Measurements from ENCODE around the gene ARL8A.

Gene ARL8A

GRCh38 chr1:202107321-202107761, 37.2 kb downstream of the ARL8A start:
- no peaks in the 10 kb centered on the region for H3K27me3 ChIP-seq (ENCODE audit: control insufficient read depth, insufficient read depth, low read length)
- peak overlapping the region; percentile 45 for H3K27ac ChIP-seq (ENCODE audit: low read depth, low read length)
- no peak overlapping the region for H3K9ac ChIP-seq (ENCODE audit: low read length)
- no peaks in the 10 kb centered on the region for H3K36me3 ChIP-seq (ENCODE audit: control insufficient read depth, insufficient read depth, low read length)
- no peaks in the 10 kb centered on the region for H3K4me1 ChIP-seq (ENCODE audit: control insufficient read depth, insufficient read depth, low read length)
- no peak overlapping the region for H3K4me3 ChIP-seq (ENCODE audit: low read length)

GRCh38 chr1:202106340-202107254, 37.9 kb downstream of the ARL8A start:
- H3K27ac ChIP-seq (ENCODE audit: low read depth, low read length), result peak overlapping the region; percentile 45
- H3K4me3 ChIP-seq (ENCODE audit: low read length), result no peak overlapping the region
- H3K27me3 ChIP-seq (ENCODE audit: control insufficient read depth, insufficient read depth, low read length), result no peaks in the 10 kb centered on the region
- H3K4me1 ChIP-seq (ENCODE audit: control insufficient read depth, insufficient read depth, low read length), result no peaks in the 10 kb centered on the region
- no peak overlapping the region for H3K9ac ChIP-seq (ENCODE audit: low read length)
- no peaks in the 10 kb centered on the region for H3K36me3 ChIP-seq (ENCODE audit: control insufficient read depth, insufficient read depth, low read length)

- no peaks in the 10 kb centered on the region for H3K27me3 ChIP-seq (ENCODE audit: control insufficient read depth, insufficient read depth, low read length)
- H3K4me3 ChIP-seq (ENCODE audit: low read length), result no peak overlapping the region
- H3K4me1 ChIP-seq (ENCODE audit: control insufficient read depth, insufficient read depth, low read length), result no peaks in the 10 kb centered on the region
- H3K27ac ChIP-seq (ENCODE audit: low read depth, low read length), result no peak overlapping the region
- H3K36me3 ChIP-seq (ENCODE audit: control insufficient read depth, insufficient read depth, low read length), result no peaks in the 10 kb centered on the region
- no peak overlapping the region for H3K9ac ChIP-seq (ENCODE audit: low read length)
These were observed 38.8 kb downstream of the ARL8A start for GRCh38 chr1:202105571-202106339.

- Histone ChIP-seq H3K36me3 (ENCODE audit: control insufficient read depth, insufficient read depth, low read length) (no peaks in the 10 kb centered on the region), H3K4me3 (ENCODE audit: low read length) (no peak overlapping the region), H3K27me3 (ENCODE audit: control insufficient read depth, insufficient read depth, low read length) (no peaks in the 10 kb centered on the region), H3K4me1 (ENCODE audit: control insufficient read depth, insufficient read depth, low read length) (no peaks in the 10 kb centered on the region), H3K9ac (ENCODE audit: low read length) (no peak overlapping the region), H3K27ac (ENCODE audit: low read depth, low read length) (no peak overlapping the region)
These were observed 40.5 kb downstream of the ARL8A start for GRCh38 chr1:202104073-202104472.

GRCh38 chr1:202101184-202101583, 43.4 kb downstream of the ARL8A start:
- H3K4me3 ChIP-seq (ENCODE audit: low read length), result no peak overlapping the region
- no peaks in the 10 kb centered on the region for H3K36me3 ChIP-seq (ENCODE audit: control insufficient read depth, insufficient read depth, low read length)
- H3K9ac ChIP-seq (ENCODE audit: low read length), result no peak overlapping the region
- H3K27ac ChIP-seq (ENCODE audit: low read depth, low read length), result no peak overlapping the region
- no peaks in the 10 kb centered on the region for H3K4me1 ChIP-seq (ENCODE audit: control insufficient read depth, insufficient read depth, low read length)
- H3K27me3 ChIP-seq (ENCODE audit: control insufficient read depth, insufficient read depth, low read length), result no peaks in the 10 kb centered on the region

- Histone ChIP-seq H3K9ac (ENCODE audit: low read length) (no peak overlapping the region), H3K27ac (ENCODE audit: low read depth, low read length) (no peak overlapping the region), H3K4me3 (ENCODE audit: low read length) (no peak overlapping the region), H3K36me3 (ENCODE audit: control insufficient read depth, insufficient read depth, low read length) (no peaks in the 10 kb centered on the region), H3K4me1 (ENCODE audit: control insufficient read depth, insufficient read depth, low read length) (no peaks in the 10 kb centered on the region), H3K27me3 (ENCODE audit: control insufficient read depth, insufficient read depth, low read length) (no peaks in the 10 kb centered on the region)
These were observed 50.7 kb downstream of the ARL8A start for GRCh38 chr1:202093858-202094257.

DNA sequence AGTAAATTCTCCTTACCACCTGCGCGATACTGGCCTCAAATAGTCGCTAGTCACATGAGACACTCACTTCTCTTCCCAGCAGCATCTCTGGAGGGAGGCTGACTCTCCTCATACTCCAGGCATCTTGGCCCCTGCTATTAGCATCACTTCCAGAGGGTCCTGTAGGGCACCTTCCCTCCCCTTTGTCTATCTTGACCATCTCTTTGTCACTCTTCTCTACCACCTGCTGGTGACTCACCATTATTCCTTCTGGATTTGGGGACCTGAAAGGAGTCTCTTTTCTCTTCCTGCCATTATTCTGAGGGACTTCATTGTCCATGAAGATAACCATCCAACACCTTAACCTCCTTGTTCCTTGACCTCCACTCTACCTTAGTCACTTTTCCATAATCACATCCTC, 53.5 kb downstream of the ARL8A start:
- no peaks in the 10 kb centered on the region for H3K36me3 ChIP-seq (ENCODE audit: control insufficient read depth, insufficient read depth, low read length)
- H3K27me3 ChIP-seq (ENCODE audit: control insufficient read depth, insufficient read depth, low read length), result no peaks in the 10 kb centered on the region
- H3K9ac ChIP-seq (ENCODE audit: low read length), result no peak overlapping the region

GRCh38 chr1:202088206-202088605, 56.3 kb downstream of the ARL8A start:
- no peak overlapping the region for H3K9ac ChIP-seq (ENCODE audit: low read length)
- no peaks in the 10 kb centered on the region for H3K4me1 ChIP-seq (ENCODE audit: control insufficient read depth, insufficient read depth, low read length)
- H3K27ac ChIP-seq (ENCODE audit: low read depth, low read length), result no peak overlapping the region

More for the DNA sequence above, 53.5 kb downstream of the ARL8A start:
- Histone ChIP-seq H3K4me3 (ENCODE audit: low read length) (no peak overlapping the region), H3K27ac (ENCODE audit: low read depth, low read length) (no peak overlapping the region), H3K4me1 (ENCODE audit: control insufficient read depth, insufficient read depth, low read length) (no peaks in the 10 kb centered on the region)

GRCh38 chr1:202086579-202087350, 57.8 kb downstream of the ARL8A start:
- Histone ChIP-seq H3K27me3 (ENCODE audit: control insufficient read depth, insufficient read depth, low read length) (no peaks in the 10 kb centered on the region), H3K4me3 (ENCODE audit: low read length) (no peak overlapping the region), H3K27ac (ENCODE audit: low read depth, low read length) (no peak overlapping the region), H3K4me1 (ENCODE audit: control insufficient read depth, insufficient read depth, low read length) (no peaks in the 10 kb centered on the region), H3K36me3 (ENCODE audit: control insufficient read depth, insufficient read depth, low read length) (no peaks in the 10 kb centered on the region), H3K9ac (ENCODE audit: low read length) (no peak overlapping the region)

More at GRCh38 chr1:202088206-202088605, 56.3 kb downstream of the ARL8A start:
- H3K36me3 ChIP-seq (ENCODE audit: control insufficient read depth, insufficient read depth, low read length), result no peaks in the 10 kb centered on the region
- H3K4me3 ChIP-seq (ENCODE audit: low read length), result no peak overlapping the region
- no peaks in the 10 kb centered on the region for H3K27me3 ChIP-seq (ENCODE audit: control insufficient read depth, insufficient read depth, low read length)

DNA sequence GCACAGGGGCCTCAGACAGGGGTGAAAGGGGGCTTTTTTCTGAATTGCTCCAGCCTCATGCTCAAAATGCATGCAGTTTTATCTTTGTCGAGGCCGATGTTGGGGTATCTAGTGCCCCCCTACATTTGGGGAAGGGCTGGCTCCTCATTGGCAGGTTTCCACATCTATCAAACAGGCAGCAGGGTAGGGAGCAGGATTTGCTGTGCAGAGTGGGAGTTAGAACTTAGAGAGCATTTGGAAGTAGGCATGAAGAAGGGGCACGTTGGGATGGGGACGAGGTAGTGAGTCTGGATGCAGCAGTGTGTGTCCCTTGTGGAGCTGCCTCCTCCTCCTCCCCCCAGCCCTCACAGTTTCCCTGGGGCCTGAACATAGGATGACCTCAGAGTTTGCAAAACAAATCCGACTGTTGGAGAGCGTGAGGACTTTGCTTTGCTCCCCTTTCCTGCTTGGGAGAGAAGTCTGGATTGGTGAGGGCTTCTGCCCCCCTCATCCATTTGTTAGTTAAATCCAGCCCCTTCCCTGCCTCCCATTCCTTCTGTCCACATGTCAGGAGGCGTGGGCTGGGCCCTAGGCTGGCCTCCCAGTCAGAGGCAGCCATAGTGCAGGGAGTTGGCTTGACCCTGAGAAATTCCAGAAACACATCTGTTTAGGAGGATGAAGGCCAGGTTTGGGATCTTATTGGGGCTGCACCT, 58.7 kb downstream of the ARL8A start:
- no peaks in the 10 kb centered on the region for H3K27me3 ChIP-seq (ENCODE audit: control insufficient read depth, insufficient read depth, low read length)
- H3K4me1 ChIP-seq (ENCODE audit: control insufficient read depth, insufficient read depth, low read length), result no peaks in the 10 kb centered on the region
- peak overlapping the region; percentile 10 for H3K9ac ChIP-seq (ENCODE audit: low read length)
- no peaks in the 10 kb centered on the region for H3K36me3 ChIP-seq (ENCODE audit: control insufficient read depth, insufficient read depth, low read length)
- no peak overlapping the region for H3K4me3 ChIP-seq (ENCODE audit: low read length)
- no peak overlapping the region for H3K27ac ChIP-seq (ENCODE audit: low read depth, low read length)

DNA sequence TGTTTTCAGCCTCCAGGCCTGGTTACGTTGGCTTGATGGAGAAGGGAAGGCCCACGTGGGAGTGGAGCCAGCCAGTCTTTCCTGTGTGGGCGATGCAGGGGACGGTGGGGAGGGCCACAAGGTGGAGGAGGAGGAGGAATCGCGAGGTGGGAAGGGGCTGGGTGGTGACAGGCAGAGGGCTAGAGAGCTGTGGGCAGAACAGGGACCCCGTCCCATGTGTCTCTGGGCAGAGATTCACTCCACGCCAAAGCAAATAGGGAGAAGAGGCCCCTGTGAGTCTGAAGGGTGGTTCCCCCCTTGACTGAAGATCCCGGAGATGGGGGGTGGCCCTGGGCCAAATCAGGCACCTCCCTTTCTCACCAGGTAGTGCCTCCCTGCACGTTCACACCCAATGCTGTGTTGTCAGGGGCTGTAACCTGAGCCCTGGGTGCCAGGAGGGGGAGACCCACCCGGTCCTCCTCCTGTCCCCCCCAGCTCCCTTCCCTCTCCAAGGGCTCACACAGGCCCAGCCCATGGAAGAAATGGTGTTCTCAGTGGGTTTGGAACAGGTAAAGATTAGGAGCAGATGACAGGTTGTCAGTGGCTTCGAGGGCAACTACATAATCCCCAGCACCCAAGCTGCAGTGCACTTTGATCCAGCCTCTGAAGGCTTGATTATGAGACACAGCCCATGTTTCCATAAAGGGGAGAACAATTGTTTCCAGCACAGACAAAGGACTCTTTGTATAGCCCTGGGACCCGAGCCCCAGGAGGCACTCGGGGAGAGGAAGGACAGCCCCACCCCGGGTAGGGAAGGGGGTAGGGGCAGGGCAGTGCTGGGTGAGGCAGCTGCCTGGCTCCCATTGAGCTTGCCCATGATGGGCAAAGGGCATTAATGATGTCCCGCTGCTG, 59.5 kb downstream of the ARL8A start:
- Histone ChIP-seq H3K9ac (ENCODE audit: low read length) (no peak overlapping the region), H3K36me3 (ENCODE audit: control insufficient read depth, insufficient read depth, low read length) (no peaks in the 10 kb centered on the region), H3K27ac (ENCODE audit: low read depth, low read length) (no peak overlapping the region), H3K27me3 (ENCODE audit: control insufficient read depth, insufficient read depth, low read length) (no peaks in the 10 kb centered on the region), H3K4me3 (ENCODE audit: low read length) (no peak overlapping the region), H3K4me1 (ENCODE audit: control insufficient read depth, insufficient read depth, low read length) (no peaks in the 10 kb centered on the region)

Data from rectal smooth muscle tissue (tissue), 1 donor.